Effector memory CD4-positive, alpha-beta T cell (primary cell): Measurements from ENCODE around the gene KCTD21.
A peak's percentile ranks its signal among the peaks of the same experiment; 100 is the strongest.

Experiments used
- DNase-seq, 3 donors: peaks; one replicate each; pipeline ENCODE4 v3.0.0-alpha.2; 2020
- H3K27ac ChIP-seq: 2 replicates; pipeline ENCODE4 v1.7.0; 2013; ENCODE audit warnings: mild to moderate bottlenecking, low read length, moderate library complexity; ENCODE audit not compliant: insufficient read depth, poor library complexity, severe bottlenecking
- H3K27me3 ChIP-seq: replicated peaks from 2 replicates; pipeline ENCODE4 v1.7.0; 2013; ENCODE audit warnings: mild to moderate bottlenecking, low read length; ENCODE audit not compliant: insufficient read depth, control insufficient read depth, poor library complexity, severe bottlenecking
- H3K36me3 ChIP-seq: 2 replicates; pipeline ENCODE4 v1.7.0; 2013; ENCODE audit warnings: mild to moderate bottlenecking, low read length, moderate library complexity; ENCODE audit not compliant: control insufficient read depth, insufficient read depth
- H3K4me1 ChIP-seq: 2 replicates; pipeline ENCODE4 v1.7.0; 2013; ENCODE audit warnings: low read length, mild to moderate bottlenecking; ENCODE audit not compliant: control insufficient read depth, insufficient read depth, poor library complexity, severe bottlenecking
- H3K4me3 ChIP-seq: 2 replicates; pipeline ENCODE4 v1.7.0; 2013; ENCODE audit warnings: low read length, low read depth, mild to moderate bottlenecking; ENCODE audit not compliant: insufficient read depth, poor library complexity, severe bottlenecking
- H3K9me3 ChIP-seq: 2 replicates; pipeline ENCODE4 v1.7.0; 2013; ENCODE audit warnings: mild to moderate bottlenecking, low read length, moderate library complexity; ENCODE audit not compliant: control insufficient read depth

The KCTD21 gene

DNA sequence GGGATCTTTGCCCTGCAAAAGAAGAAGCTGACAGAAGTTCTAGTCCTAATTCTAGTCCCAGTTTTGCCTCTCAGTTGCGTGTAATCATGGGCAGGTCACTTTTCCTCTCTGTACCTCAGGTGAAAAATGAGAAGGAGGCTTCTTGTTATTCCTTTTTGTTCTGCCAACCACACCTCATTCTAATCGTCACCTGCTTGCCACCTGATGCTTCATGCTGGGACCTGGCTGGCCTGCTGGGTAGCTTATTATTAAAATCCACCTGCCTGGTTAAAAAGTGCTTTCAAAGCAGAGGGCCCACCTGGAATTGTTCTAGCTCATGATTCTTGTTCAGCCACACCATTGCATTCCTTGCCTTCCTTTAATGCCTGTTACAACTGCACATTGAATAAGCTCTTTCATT is 40.6 kb downstream of the KCTD21 start:
- Histone ChIP-seq H3K4me1 (no peaks in the 10 kb centered on the region), H3K4me3 (no peak overlapping the region), H3K27me3 (no peaks in the 10 kb centered on the region), H3K27ac (no peak overlapping the region), H3K36me3 (no peaks in the 10 kb centered on the region), H3K9me3 (no peaks in the 10 kb centered on the region)
- DNase-seq = no peak

DNA sequence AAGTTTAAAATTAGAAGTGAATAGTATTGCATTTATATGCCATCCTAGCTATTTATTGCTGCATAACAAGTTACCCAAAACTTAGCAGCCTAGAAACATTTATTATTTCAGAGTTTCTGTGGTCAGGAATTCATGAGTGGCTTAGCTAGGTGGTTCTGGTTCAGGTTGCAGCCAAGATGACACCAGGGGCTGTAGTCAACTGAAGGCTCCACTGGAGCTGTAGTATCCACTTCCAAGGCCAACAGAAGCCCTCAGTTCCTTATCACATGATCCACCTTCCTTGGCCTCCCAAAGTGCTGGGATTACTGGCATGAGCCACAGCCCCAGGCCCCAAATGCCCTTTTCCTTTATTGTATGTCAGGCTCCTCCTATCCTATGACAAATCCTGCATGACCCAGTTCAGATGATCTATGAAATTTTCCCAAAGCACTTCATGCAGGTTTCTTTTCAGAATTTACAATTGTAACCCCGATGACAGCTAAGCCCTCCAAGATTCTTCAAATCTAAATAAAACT is 42.9 kb downstream of the KCTD21 start:
- no peak overlapping the region for H3K27ac ChIP-seq
- H3K4me3 ChIP-seq = no peak overlapping the region
- no peaks in the 10 kb centered on the region for H3K4me1 ChIP-seq
- no peaks in the 10 kb centered on the region for H3K9me3 ChIP-seq
- no peak for DNase-seq
- no peaks in the 10 kb centered on the region for H3K27me3 ChIP-seq
- no peaks in the 10 kb centered on the region for H3K36me3 ChIP-seq

GRCh38 chr11:78140392-78141077 is 47.9 kb downstream of the KCTD21 start:
- Histone ChIP-seq H3K4me3 (peak overlapping the region; percentile 9), H3K4me1 (no peaks in the 10 kb centered on the region), H3K9me3 (no peaks in the 10 kb centered on the region), H3K27ac (no peak overlapping the region), H3K27me3 (no peaks in the 10 kb centered on the region), H3K36me3 (no peaks in the 10 kb centered on the region)
- DNase-seq = no peak

DNA sequence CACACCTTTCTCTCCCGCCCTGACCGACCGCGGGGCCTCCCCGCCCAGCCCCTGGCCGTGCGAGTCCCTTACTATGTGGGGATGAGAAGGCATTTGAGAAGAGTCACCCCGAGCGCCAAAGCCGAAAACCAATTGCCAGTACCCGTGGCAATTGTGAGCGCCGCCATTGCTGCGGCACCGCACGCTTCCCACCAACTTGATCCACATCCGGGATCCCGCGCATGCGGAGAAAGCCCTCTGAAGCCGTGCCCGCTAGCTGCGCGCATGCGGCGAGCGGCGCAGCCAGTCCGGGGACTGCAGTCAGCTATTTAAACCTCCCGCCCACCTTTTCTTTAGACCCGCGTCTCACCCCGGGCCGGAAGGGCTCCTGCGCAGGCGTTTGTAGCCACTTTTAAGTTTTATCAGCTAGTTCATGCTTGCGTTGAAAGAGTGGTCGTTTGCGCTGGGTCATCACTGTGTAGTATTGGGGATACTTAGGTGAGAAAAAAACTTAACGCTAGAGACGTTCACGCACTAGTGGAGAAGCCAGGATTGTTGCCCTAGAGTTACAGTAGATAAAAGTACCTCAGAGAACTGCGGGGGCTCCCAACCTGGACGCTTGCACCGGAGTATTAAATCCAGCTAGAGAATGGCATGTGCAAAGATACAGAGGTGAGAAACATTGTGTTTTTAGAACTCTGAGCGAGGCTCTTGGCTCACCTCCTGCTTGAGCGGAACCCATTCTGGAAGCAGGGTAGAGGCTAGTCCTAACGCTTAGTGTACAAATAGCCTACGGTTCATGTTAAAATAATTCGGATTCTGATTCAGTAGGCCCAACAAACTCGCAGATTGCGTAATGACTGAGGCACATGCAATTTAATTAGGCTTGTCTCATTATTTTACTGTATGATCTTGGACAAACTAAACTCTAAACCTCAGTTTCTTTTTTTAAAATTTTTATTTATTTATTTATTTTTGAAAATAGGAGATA is 48.7 kb downstream of the KCTD21 start, which contains the start of gene ALG8:
Gene ALG8, minus strand, starts transcription at position 205 of the 970 bp plus-strand sequence. Its CDS starts 38 bp downstream, at position 167.
- H3K27me3 ChIP-seq = no peaks in the 10 kb centered on the region
- peak within 1 kb of the TSS; percentile 73 for H3K4me3 ChIP-seq
- no peaks in the 10 kb centered on the region for H3K36me3 ChIP-seq
- peak within 1 kb of the TSS; percentile 75 for H3K27ac ChIP-seq
- DNase-seq = peak; percentile 88 to 94 (median 93)
- H3K9me3 ChIP-seq = no peaks in the 10 kb centered on the region
- no peaks in the 10 kb centered on the region for H3K4me1 ChIP-seq

- Histone ChIP-seq H3K9me3 (no peaks in the 10 kb centered on the region), H3K4me3 (peak overlapping the region; percentile 73), H3K36me3 (no peaks in the 10 kb centered on the region), H3K4me1 (no peaks in the 10 kb centered on the region), H3K27me3 (no peaks in the 10 kb centered on the region), H3K27ac (peak overlapping the region; percentile 75)
- DNase-seq = peak in 1 of 3 donors; percentile 0
These were observed 49.6 kb downstream of the KCTD21 start for GRCh38 chr11:78138694-78139421.

- Histone ChIP-seq H3K4me3 (no peak overlapping the region), H3K27ac (no peak overlapping the region), H3K4me1 (no peaks in the 10 kb centered on the region), H3K36me3 (no peaks in the 10 kb centered on the region), H3K27me3 (no peaks in the 10 kb centered on the region), H3K9me3 (no peaks in the 10 kb centered on the region)
- DNase-seq = no peak
These were observed 50.1 kb downstream of the KCTD21 start for GRCh38 chr11:78138291-78138690.

- no peak overlapping the region for H3K27ac ChIP-seq
- DNase-seq = no peak
- no peak overlapping the region for H3K4me3 ChIP-seq
- H3K4me1 ChIP-seq = no peaks in the 10 kb centered on the region
- no peaks in the 10 kb centered on the region for H3K9me3 ChIP-seq
- no peaks in the 10 kb centered on the region for H3K36me3 ChIP-seq
- no peaks in the 10 kb centered on the region for H3K27me3 ChIP-seq
These were observed 56.0 kb downstream of the KCTD21 start for GRCh38 chr11:78132475-78132874.

- Histone ChIP-seq H3K4me3 (no peak overlapping the region), H3K9me3 (no peaks in the 10 kb centered on the region), H3K36me3 (no peaks in the 10 kb centered on the region), H3K27ac (no peak overlapping the region), H3K4me1 (no peaks in the 10 kb centered on the region), H3K27me3 (no peaks in the 10 kb centered on the region)
- DNase-seq = no peak
These were observed 56.5 kb downstream of the KCTD21 start for GRCh38 chr11:78131956-78132355.

DNA sequence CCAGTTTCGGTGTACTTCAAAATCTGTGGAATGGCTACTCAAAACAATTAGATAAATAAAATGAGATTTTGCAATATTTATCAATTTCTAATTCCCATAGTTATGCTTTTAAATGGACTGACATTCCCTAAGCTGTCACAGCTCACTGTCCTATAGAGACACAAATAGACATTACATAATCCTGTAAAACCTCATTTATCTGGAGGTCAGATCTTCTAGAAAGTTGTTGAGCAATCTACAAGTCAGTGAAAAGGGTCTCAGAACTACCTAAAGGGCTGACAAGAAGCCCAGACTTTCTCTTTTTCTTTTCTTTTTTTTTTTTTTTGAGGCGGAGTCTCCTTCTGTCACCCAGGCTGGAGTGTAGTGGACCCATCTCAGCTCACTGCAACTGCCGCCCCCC is 61.0 kb downstream of the KCTD21 start:
- H3K4me1 ChIP-seq = no peaks in the 10 kb centered on the region

More for the DNA sequence above, 61.0 kb downstream of the KCTD21 start:
- Histone ChIP-seq H3K27ac (no peak overlapping the region), H3K4me3 (no peak overlapping the region), H3K36me3 (no peaks in the 10 kb centered on the region), H3K27me3 (no peaks in the 10 kb centered on the region), H3K9me3 (no peaks in the 10 kb centered on the region)
- DNase-seq = no peak
